NCI-H2107 (cell line): ENCODE measurements around the gene BRD4.

ENCODE experiments used
- DNase-seq: peaks from one replicate; lab custom pipeline; 2025; lab: John Stamatoyannopoulos, UW

The BRD4 gene

GRCh38 chr19:15289673-15290072 lies 42.7 kb downstream of the BRD4 start:
- DNase-seq: no peak

GRCh38 chr19:15288146-15288963 lies 44.0 kb downstream of the BRD4 start:
- peak; percentile 48 for DNase-seq

DNA sequence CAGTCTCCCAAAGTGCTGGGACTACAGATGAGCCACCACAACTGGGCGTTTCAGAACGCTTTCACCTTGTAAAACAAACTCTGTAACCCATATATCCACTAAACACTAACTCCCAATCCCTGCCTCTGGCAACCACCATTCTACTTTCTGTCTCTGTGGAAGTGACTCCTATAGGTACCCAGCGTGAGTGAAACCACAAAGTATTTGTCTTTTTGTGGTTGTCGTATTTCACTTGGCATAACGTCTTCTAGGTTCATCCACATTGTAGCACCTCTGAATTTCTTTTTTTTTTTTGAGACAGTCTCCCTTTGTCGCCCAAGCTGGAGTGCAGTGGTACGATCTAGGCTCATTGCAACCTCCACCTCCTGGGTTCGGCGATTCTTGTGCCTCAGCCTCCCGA lies 44.8 kb downstream of the BRD4 start:
- DNase-seq: no peak

GRCh38 chr19:15286688-15287365 lies 45.5 kb downstream of the BRD4 start:
- DNase-seq: no peak

DNA sequence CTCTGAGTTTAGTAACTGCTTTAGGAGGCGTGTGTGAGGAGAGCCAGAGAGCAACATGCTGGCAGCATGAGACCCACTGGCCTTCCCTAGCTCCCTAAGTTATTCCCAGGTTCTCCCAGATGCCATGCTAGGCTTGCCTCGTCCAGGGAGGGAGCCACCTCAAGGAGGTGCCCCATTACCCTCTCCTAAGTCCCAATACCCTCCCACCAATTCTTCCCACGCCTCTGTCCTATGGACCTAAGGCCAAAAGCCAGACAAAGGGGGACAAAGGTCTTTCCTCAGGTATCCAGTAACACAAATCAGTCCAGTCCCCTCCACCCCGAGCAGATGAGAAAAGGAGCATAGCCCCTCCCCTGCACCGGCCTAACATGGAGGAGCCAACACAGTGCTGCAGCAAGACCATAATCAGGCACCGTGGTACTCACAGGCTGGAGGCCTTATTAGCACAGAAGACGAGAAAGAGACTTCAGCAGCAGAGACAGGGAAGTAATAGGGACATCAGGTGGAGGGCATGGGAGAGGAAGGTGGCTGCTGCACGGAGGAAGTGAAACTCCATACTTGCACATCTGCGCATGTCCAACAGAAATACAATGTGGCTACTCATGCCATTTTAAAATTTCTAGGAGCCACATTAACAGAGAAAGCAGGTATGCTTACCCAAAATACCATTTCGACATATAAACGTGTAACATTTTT lies 46.3 kb downstream of the BRD4 start:
- no peak for DNase-seq

- no peak for DNase-seq
Measured at GRCh38 chr19:15284896-15285295, 47.4 kb downstream of the BRD4 start.

- no peak for DNase-seq
Measured at GRCh38 chr19:15284091-15284490, 48.2 kb downstream of the BRD4 start.

DNA sequence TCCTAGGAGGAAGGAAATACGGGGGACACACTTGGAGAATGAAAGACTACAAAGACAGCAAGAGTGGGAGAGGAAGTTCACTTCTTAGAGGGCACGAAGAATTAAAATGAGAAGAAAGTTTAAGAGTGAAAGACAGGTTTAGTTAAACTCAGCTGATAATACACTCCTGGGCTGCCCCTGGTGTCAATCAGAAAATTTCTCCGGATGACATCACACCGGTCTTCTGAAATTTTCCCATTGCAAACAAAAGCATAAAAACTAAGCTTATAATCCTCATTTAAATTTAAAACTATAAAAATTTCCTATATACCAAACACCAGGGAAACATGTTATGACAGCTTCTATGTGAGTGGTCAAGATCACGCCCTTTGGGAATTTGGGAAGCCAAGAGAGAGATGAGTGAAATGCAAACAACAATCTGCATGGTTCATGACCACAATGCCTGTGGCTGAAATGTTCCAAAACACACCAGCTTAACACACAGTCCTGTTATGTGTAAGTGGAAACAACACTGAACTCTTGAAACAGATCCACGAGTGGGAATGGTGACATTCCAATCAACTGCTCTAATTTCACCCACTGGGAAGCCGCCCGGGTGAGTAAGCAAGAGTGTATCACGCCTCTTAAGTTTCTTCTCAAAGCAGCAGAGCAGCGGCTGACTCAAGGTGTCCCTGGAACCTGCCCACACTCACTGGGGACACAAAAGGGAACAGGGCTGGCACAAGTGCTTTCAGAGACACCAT lies 49.0 kb downstream of the BRD4 start:
- no peak for DNase-seq

DNA sequence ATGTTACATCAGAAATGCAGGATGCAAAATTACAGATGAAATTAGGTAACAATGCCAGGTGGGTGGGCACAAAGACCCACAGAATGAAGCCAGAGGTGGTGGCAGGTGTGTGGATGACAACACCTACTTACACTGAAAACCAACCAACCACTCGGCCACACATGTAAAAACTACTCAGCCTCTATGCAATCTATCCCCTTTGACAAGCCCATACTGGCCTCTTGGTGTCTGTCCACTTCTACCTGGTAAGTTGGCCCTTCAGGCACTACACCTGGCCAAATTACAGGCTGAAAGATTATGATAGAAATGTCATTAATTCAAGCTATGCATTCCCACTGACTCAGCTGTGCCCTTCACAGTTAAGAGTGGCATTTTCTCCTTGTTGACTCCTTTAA lies 50.0 kb downstream of the BRD4 start:
- DNase-seq: no peak

- DNase-seq: peak; percentile 30
Measured at GRCh38 chr19:15280915-15281683, 51.2 kb downstream of the BRD4 start.

GRCh38 chr19:15280048-15280725 lies 52.2 kb downstream of the BRD4 start:
- DNase-seq: no peak

GRCh38 chr19:15279326-15279904 lies 52.9 kb downstream of the BRD4 start:
- no peak for DNase-seq

- DNase-seq: no peak
Measured at GRCh38 chr19:15276620-15277215, 55.6 kb downstream of the BRD4 start.

- no peak for DNase-seq
Measured at GRCh38 chr19:15274477-15274876, 57.9 kb downstream of the BRD4 start.

DNA sequence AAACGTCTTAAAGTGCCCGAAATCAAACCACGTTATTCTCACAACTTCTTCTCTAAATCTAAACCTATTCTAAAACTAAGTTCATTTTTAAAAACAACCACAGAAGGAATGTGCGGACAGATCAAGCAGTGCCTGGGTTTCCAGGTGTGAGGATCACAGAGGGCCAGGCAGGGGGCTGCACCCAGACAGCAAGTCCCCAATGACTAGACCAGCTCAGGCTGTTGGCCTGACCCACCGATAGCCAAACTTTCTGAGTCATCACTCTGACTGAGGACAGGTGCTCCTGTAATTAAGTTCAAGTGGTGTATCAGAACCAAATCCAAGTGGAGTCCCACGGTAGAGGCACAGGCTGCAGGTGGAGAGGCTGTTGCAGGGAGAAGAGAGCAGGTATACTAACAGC lies 62.5 kb downstream of the BRD4 start:
- no peak for DNase-seq

DNA sequence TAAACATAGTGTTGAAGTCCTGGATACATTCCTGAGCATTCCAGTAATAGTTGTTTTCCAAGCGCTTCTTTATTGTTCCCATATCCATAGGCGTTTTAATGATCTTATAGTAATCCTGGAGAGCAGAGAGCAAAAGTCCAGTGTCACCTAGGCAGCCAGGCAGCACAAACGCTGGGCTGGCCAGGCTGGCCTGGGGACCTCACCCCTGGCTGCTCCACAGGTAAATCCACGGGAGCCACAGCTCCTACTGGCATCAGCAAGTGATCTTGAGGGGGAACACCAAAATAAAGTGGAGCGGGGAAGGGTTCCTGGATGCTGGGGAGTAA lies 63.4 kb downstream of the BRD4 start:
- DNase-seq: no peak

DNA sequence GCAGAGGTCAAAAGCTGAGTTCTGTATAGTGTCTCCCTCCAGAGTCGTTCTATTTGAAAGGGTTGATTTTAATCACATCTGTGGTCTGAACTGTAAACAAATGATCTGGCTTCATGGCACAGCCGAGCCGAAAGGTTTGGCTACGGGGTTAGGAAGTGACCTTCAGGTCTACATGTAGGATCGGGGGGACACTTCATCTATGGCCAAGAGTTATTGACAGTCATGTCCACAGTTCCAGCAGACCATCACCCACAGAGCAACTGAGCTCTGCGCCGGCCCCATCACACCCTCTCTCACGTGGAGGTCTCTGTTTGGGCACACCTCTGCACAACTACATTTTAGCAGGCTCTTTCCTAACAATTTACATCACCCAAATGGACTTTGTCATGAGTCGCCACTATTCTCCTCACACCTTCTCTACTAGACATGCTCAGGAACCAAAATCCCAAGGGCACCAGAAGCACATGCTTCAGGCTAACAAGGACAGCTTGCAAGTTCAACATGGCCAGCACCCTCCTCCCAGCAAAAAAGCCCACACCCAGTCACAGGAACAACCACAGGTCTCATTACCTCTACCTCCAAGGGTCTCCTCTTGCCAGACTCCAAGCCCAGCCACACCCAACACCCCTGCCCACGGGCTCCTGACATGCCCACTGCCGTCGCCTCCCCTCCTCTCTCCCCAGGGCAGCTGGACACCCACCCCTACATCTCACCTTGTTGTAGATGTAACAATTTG lies 64.0 kb downstream of the BRD4 start:
- no peak for DNase-seq

GRCh38 chr19:15266683-15267082 lies 65.7 kb downstream of the BRD4 start:
- DNase-seq: no peak

GRCh38 chr19:15265850-15266248 lies 66.5 kb downstream of the BRD4 start:
- DNase-seq: no peak
